HG03378 (cell line): Measurements from ENCODE around the gene GRAMD1B.

Experiments used
- ATAC-seq: cut with Tn5 transposase; IDR thresholded peaks from one replicate; pipeline ENCODE4 v1.9.1; 2021; ENCODE audit warnings: mild to moderate bottlenecking, moderate library complexity; ENCODE audit not compliant: unreplicated experiment

The GRAMD1B gene

GRCh38 chr11:123527526-123527925 is 97.5 kb downstream of the GRAMD1B start:
- no peak for ATAC-seq

GRCh38 chr11:123527947-123528346 is 97.9 kb downstream of the GRAMD1B start:
- ATAC-seq: no peak

- no peak for ATAC-seq
Measured at GRCh38 chr11:123531325-123531724, 101.3 kb downstream of the GRAMD1B start.

- no peak for ATAC-seq
Measured at GRCh38 chr11:123532131-123532530, 102.1 kb downstream of the GRAMD1B start.

- ATAC-seq: no peak
Measured at GRCh38 chr11:123535401-123535800, 105.3 kb downstream of the GRAMD1B start.

GRCh38 chr11:123536690-123537437 is 106.8 kb downstream of the GRAMD1B start:
- ATAC-seq: no peak

- no peak for ATAC-seq
Measured at GRCh38 chr11:123537726-123538125, 107.7 kb downstream of the GRAMD1B start.

- no peak for ATAC-seq
Measured at GRCh38 chr11:123543797-123544196, 113.7 kb downstream of the GRAMD1B start.

GRCh38 chr11:123544631-123545375 is 114.7 kb downstream of the GRAMD1B start:
- ATAC-seq: no peak

GRCh38 chr11:123545726-123546270 is 115.7 kb downstream of the GRAMD1B start:
- no peak for ATAC-seq

GRCh38 chr11:123546515-123546914 is 116.4 kb downstream of the GRAMD1B start:
- no peak for ATAC-seq

- peak; percentile 93 for ATAC-seq
Measured at GRCh38 chr11:123547180-123547579, 117.1 kb downstream of the GRAMD1B start.

GRCh38 chr11:123548774-123549173 is 118.7 kb downstream of the GRAMD1B start:
- no peak for ATAC-seq

- no peak for ATAC-seq
Measured at GRCh38 chr11:123549926-123550917, 120.2 kb downstream of the GRAMD1B start.

GRCh38 chr11:123551079-123551478 is 121.0 kb downstream of the GRAMD1B start:
- no peak for ATAC-seq

GRCh38 chr11:123556633-123557032 is 126.6 kb downstream of the GRAMD1B start:
- no peak for ATAC-seq

- ATAC-seq: no peak
Measured at GRCh38 chr11:123558536-123559315, 128.7 kb downstream of the GRAMD1B start.

GRCh38 chr11:123559523-123559955 is 129.5 kb downstream of the GRAMD1B start:
- no peak for ATAC-seq

GRCh38 chr11:123560006-123560405 is 129.9 kb downstream of the GRAMD1B start:
- no peak for ATAC-seq

GRCh38 chr11:123561431-123561800 is 131.3 kb downstream of the GRAMD1B start:
- no peak for ATAC-seq
